Measurements from ENCODE around the gene TPTE2. TPM values are rescaled to one million over a fixed set of nuclear protein-coding genes. Genes with fewer than 3 reads are reported as not detected.

Gene TPTE2
- total RNA-seq, 1 donor from 2014 or later = not detected

DNA sequence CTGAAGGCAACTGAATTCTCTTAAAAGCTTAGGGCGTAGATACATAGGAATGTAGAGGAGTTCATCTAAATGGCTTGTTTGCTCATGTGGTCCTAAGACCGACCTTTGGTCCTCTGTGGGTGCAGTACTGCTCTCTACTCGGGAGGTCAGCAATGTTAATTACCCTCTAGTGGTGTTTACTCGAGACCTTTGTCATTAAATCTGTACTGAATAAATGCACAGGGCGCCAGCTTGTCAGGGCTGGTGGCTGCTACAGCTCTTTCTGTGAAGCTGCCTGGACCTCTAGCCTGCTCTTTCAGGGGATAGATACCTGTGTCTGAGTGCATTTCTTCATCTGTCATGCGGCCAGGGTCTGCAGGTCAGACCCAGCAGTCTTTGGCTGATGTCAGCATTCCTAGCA lies 43.0 kb upstream of the TPTE2 start:
- peaks cover 10% of the 10 kb centered on the region for H3K36me3 Mint-ChIP-seq (ENCODE audit: insufficient read depth)
- peaks cover 26% of the 10 kb centered on the region for H3K9me3 Mint-ChIP-seq (ENCODE audit: low read depth)
- no peak overlapping the region for H3K27ac Mint-ChIP-seq
- no peaks in the 10 kb centered on the region for H3K4me1 Mint-ChIP-seq (ENCODE audit: low read depth)
- peaks cover 23% of the 10 kb centered on the region for H3K27me3 Mint-ChIP-seq
- DNase-seq (ENCODE audit: low spot score, unreplicated experiment) = no peak
- H3K4me3 Mint-ChIP-seq (ENCODE audit: low read depth) = no peak overlapping the region
- TF ChIP-seq, protein P1, sequence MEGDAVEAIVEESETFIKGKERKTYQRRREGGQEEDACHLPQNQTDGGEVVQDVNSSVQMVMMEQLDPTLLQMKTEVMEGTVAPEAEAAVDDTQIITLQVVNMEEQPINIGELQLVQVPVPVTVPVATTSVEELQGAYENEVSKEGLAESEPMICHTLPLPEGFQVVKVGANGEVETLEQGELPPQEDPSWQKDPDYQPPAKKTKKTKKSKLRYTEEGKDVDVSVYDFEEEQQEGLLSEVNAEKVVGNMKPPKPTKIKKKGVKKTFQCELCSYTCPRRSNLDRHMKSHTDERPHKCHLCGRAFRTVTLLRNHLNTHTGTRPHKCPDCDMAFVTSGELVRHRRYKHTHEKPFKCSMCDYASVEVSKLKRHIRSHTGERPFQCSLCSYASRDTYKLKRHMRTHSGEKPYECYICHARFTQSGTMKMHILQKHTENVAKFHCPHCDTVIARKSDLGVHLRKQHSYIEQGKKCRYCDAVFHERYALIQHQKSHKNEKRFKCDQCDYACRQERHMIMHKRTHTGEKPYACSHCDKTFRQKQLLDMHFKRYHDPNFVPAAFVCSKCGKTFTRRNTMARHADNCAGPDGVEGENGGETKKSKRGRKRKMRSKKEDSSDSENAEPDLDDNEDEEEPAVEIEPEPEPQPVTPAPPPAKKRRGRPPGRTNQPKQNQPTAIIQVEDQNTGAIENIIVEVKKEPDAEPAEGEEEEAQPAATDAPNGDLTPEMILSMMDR (IDR thresholded peaks at IDR 0.05; ENCODE audit: unreplicated experiment) = no peak

DNA sequence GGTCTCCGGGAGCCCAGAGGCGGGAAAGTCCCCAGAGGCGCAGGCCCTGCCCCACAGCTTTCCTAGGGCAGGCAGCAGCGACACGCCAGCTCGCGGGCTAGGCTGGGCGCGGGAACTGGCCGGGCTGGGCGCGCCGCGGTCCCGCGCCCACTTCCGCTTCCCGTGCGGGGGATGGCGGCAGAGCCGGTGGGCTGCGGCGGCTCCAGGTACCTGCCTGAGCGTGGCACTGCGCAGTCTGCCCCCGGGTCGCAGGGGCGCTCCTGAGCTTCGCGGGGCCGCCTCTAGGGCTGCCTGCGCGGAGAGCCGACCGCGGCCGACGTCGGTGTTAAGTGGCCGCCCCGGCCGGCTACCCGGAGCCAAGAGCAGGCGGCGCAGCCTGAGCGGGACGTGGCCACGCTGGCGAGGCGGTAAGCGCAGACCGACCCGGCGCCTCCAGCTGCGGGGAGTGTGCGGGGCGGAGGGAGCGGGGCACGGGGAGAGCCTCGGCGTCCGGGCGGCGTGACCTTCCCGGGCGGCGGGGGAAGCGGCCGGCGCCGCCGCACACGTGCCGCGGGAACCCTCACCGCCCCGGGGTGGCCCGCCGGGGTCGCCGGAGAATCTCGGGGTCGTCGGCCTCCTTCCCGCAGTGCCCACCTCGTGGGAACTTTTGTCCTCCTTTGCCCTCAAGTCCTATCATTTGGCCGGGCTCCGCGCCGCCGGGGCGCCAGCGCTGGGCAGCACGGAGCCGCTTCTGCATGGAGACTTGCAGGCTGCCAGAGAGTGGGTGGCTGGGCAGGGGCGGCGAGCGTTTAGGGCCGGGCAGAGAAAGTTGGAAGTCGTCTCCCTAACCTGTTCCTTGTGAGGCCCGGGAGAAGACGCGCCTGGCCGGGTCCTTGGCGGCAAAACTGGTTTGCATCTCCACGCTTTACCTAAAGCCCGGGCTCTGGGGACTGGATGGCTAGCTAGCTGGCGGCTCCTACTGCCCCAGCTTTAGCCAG lies 40.7 kb upstream of the TPTE2 start:
- DNase-seq (ENCODE audit: low spot score, unreplicated experiment) = peak; percentile 66

DNA sequence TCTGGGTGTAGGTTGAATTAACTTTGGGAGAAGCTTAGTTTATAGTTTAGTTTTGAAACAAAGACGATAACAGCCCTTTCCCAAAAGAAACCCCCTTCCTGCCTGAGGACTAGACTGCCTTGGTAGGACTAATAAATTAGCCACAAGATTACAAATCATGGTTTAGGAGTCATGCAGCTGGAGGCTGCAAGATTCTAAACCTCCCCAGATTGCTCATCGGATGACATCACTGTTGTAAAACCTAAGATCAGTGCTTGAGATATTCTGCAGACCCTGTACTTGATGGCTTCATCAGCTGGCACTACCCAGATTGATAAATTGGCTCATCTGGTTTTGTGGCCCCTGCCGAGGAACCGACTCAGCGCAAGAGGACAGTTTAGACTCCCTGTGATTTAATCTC lies 36.2 kb upstream of the TPTE2 start:
- Mint-ChIP-seq H3K4me1 (ENCODE audit: low read depth) (no peaks in the 10 kb centered on the region), H3K36me3 (ENCODE audit: insufficient read depth) (no peaks in the 10 kb centered on the region), H3K27me3 (peaks cover 11% of the 10 kb centered on the region), H3K27ac (no peak overlapping the region), H3K4me3 (ENCODE audit: low read depth) (no peak overlapping the region), H3K9me3 (ENCODE audit: low read depth) (peaks cover 3% of the 10 kb centered on the region)
- DNase-seq (ENCODE audit: low spot score, unreplicated experiment) = no peak
- TF ChIP-seq, protein P1 (IDR thresholded peaks at IDR 0.05; ENCODE audit: unreplicated experiment) = no peak

More for the DNA sequence above, 40.7 kb upstream of the TPTE2 start:
- Mint-ChIP-seq H3K27ac (no peak overlapping the region), H3K27me3 (peaks cover 23% of the 10 kb centered on the region), H3K4me1 (ENCODE audit: low read depth) (no peaks in the 10 kb centered on the region), H3K9me3 (ENCODE audit: low read depth) (peaks cover 14% of the 10 kb centered on the region), H3K36me3 (ENCODE audit: insufficient read depth) (peaks cover 6% of the 10 kb centered on the region), H3K4me3 (ENCODE audit: low read depth) (peak overlapping the region; percentile 63)
- TF ChIP-seq, protein P1 (IDR thresholded peaks at IDR 0.05; ENCODE audit: unreplicated experiment) = peak; percentile 48

DNA sequence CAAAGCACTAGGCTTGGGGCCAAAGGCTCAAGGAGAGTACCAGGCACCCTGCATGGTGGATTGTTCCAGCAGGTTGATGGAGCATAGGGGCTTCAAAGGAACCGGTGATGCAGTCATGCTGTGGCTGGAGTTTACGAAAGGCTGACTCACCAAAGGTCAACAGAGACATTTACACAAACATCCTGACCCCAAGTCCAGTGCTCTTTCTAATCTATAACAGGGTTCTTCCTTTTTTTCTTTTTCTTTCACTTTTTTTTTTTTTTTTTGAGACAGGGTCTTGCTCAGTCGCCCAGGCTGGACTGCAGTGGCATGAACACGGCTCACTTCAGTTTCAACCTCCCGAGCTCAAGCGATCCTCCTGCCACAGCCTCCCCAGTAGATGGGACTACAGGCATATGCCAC lies 35.6 kb upstream of the TPTE2 start:
- peaks cover 4% of the 10 kb centered on the region for H3K9me3 Mint-ChIP-seq (ENCODE audit: low read depth)
- no peak overlapping the region for H3K4me3 Mint-ChIP-seq (ENCODE audit: low read depth)
- DNase-seq (ENCODE audit: low spot score, unreplicated experiment) = no peak

DNA sequence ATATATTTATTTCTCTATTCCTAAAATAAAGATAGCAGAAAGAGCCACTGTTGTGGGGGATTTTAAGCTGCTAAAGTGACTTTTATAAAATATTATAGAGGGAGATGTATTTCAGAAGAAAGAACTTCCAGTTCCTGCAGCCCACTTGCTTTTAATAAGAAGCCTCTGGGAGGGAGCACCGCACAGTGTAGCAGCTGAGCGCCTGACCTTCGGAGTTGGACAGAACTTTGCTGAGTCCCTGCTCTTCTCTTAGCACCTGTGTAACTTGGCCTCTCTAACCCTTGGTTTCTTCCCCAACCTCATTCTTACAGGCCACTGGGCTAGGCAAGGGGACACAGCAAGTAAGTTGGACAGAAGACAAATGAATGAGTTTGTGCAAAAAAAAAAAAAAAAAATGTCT lies 34.8 kb upstream of the TPTE2 start:
- H3K27ac Mint-ChIP-seq = no peak overlapping the region
- DNase-seq (ENCODE audit: low spot score, unreplicated experiment) = no peak
- peaks cover 9% of the 10 kb centered on the region for H3K9me3 Mint-ChIP-seq (ENCODE audit: low read depth)
- TF ChIP-seq, protein P1 (IDR thresholded peaks at IDR 0.05; ENCODE audit: unreplicated experiment) = no peak
- peaks cover 10% of the 10 kb centered on the region for H3K27me3 Mint-ChIP-seq
- H3K4me1 Mint-ChIP-seq (ENCODE audit: low read depth) = no peaks in the 10 kb centered on the region
- H3K36me3 Mint-ChIP-seq (ENCODE audit: insufficient read depth) = no peaks in the 10 kb centered on the region
- no peak overlapping the region for H3K4me3 Mint-ChIP-seq (ENCODE audit: low read depth)

More for the DNA sequence above, 35.6 kb upstream of the TPTE2 start:
- Mint-ChIP-seq H3K27ac (no peak overlapping the region), H3K36me3 (ENCODE audit: insufficient read depth) (no peaks in the 10 kb centered on the region), H3K4me1 (ENCODE audit: low read depth) (no peaks in the 10 kb centered on the region), H3K27me3 (peaks cover 11% of the 10 kb centered on the region)
- TF ChIP-seq, protein P1 (IDR thresholded peaks at IDR 0.05; ENCODE audit: unreplicated experiment) = no peak

Data from progenitor cell of endocrine pancreas (in vitro differentiated cells).